ENCODE data around the gene CCDC102B. TPM values are rescaled to one million over a fixed set of nuclear protein-coding genes. Genes with fewer than 3 reads are reported as not detected.
"Not testable (repeated sequence)": the region's sequence is repeated elsewhere in the genome, so short reads cannot be mapped to it uniquely, and the experiment has no call there.

The CCDC102B gene
- polyA plus RNA-seq, 1 donor from 2014 or later = 4.4 TPM

GRCh38 chr18:68916734-68917133, 118.9 kb downstream of the CCDC102B start:
- Mint-ChIP-seq H3K27ac (no peak overlapping the region), H3K9me3 (peaks cover 0 to 2% (median 0%) of the 10 kb centered on the region in 3 donors), H3K27me3 (no peaks in the 10 kb centered on the region), H3K4me1 (peaks cover 4 to 22% (median 12%) of the 10 kb centered on the region in 3 donors), H3K36me3 (peaks cover 2% of the 10 kb centered on the region), H3K4me3 (no peak overlapping the region)

- H3K4me1 Mint-ChIP-seq = peaks cover 4 to 10% (median 7%) of the 10 kb centered on the region in 3 donors
- H3K27ac Mint-ChIP-seq = no peak overlapping the region
Measured at GRCh38 chr18:68918216-68918615, 120.3 kb downstream of the CCDC102B start.

DNA sequence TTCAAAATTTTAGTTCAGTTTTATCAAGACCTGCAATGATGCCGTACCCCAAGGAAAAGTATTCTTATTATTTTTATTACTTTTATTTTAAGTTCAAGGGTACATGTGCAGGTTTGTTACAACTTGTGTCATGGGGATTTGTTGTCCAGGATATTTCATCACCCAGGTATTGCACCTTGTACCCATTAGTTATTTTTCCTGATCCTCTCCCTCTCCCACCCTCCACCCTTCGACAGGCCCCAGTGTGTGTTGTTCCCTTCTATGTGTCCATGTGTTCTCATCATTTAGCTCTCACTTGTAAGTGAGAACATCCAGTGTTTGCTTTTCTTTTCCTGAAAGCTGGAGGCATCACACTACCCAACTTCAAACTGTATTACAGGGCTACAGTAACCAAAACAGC, 122.0 kb downstream of the CCDC102B start:
- Mint-ChIP-seq H3K27me3 (no peaks in the 10 kb centered on the region), H3K9me3 (peaks cover 0 to 2% (median 0%) of the 10 kb centered on the region in 3 donors), H3K4me3 (no peak overlapping the region), H3K36me3 (peaks cover 2% of the 10 kb centered on the region), H3K27ac (no peak overlapping the region), H3K4me1 (no peaks in the 10 kb centered on the region)

More at GRCh38 chr18:68918216-68918615, 120.3 kb downstream of the CCDC102B start:
- Mint-ChIP-seq H3K9me3 (peaks cover 0 to 2% (median 0%) of the 10 kb centered on the region in 3 donors), H3K36me3 (peaks cover 2% of the 10 kb centered on the region), H3K4me3 (no peak overlapping the region), H3K27me3 (no peaks in the 10 kb centered on the region)

DNA sequence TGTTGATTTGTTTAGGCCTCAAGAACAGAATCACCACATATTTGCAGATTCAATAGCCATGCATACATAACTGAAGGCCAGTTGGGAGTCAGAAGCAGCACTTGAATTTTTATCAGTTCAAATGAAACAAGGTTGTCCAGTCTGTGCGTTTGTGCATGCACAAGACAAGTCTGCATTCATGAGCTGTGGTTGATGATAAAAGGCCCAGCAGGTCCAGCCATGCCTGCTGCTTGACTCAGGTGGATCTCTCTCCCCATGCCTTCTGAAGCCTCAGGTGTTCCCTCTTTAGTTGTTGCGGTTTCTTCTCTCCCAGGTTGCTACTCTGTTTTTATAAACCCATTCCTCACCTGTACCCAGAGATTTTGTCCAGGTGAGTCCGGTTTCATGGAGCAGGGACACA, 124.5 kb downstream of the CCDC102B start:
- Mint-ChIP-seq H3K27ac (no peak overlapping the region), H3K27me3 (no peaks in the 10 kb centered on the region), H3K36me3 (no peaks in the 10 kb centered on the region), H3K9me3 (no peaks in the 10 kb centered on the region), H3K4me3 (no peak overlapping the region), H3K4me1 (no peaks in the 10 kb centered on the region)

DNA sequence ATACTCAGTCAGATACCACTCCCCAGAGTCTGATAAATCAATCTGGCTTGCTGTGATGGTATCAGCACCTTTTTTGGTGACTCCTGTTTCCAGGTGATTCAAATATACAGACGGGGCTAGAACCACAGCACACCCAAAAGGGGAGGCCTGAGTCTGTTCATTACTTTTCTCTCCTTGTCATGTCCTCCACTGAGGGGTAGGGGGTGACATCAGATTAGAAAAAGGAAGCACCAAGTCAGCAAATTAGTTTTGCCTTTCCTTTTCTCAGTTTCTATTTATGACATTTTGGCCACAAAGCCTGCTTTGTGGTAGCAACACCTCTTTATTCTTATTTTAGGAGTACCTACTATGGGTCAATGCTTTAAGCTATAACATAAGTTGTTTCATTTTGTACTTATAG, 127.4 kb downstream of the CCDC102B start:
- Mint-ChIP-seq H3K36me3 (no peaks in the 10 kb centered on the region), H3K27me3 (no peaks in the 10 kb centered on the region), H3K27ac (no peak overlapping the region), H3K4me3 (no peak overlapping the region), H3K4me1 (no peaks in the 10 kb centered on the region), H3K9me3 (no peaks in the 10 kb centered on the region)

- H3K27ac Mint-ChIP-seq = no peak overlapping the region
- no peaks in the 10 kb centered on the region for H3K4me1 Mint-ChIP-seq
- no peaks in the 10 kb centered on the region for H3K9me3 Mint-ChIP-seq
- H3K27me3 Mint-ChIP-seq = no peaks in the 10 kb centered on the region
- no peak overlapping the region for H3K4me3 Mint-ChIP-seq
- H3K36me3 Mint-ChIP-seq = no peaks in the 10 kb centered on the region
Measured at GRCh38 chr18:68928762-68929675, 131.1 kb downstream of the CCDC102B start.

DNA sequence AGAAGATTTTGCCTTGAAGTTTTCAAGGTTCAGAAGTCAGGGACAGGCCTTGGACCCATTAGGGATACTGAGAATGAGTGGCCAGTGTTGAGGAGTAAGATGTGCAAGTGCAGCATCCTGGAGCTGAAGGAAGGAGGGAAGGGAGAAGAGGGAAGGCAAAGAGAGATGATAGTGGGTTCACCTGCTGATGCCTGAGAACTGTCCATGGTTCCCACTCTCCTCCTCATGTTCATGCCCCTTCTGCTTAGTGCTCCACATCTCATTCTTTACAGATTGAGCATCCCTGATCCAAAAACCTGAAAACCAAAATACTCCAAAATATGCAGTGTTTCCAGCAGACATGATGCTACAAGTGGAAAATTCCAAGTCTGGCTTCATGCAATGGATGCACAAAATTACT, 137.8 kb downstream of the CCDC102B start:
- Mint-ChIP-seq H3K9me3 (peaks cover 0 to 6% (median 0%) of the 10 kb centered on the region in 3 donors), H3K4me3 (no peak overlapping the region), H3K4me1 (no peaks in the 10 kb centered on the region), H3K36me3 (no peaks in the 10 kb centered on the region), H3K27ac (no peak overlapping the region), H3K27me3 (no peaks in the 10 kb centered on the region)

DNA sequence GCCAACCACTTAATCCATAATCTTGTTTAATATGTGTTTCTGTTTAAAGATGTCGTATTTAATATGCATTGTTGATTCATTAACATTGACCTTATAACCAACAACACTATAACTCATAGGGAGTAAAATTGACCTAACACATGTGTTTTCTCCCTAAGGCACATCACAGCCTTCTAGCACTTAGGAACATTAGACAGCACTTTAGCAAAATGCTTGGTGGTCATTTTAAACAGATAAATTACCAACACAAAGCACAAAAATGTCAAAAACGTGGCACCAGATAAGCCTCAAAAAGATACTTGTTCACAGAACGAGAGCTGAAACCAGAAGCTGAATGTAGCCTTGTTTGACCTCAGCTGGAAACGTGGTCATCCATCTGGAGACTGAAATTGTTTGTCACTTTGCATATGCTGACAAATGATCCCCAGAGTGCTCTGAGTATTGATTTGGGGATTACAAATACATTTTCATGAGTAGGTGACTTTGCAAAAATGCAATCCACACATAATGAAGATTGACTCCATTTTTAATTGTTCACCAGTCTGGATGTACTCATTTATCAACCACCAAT, 139.2 kb downstream of the CCDC102B start:
- Mint-ChIP-seq H3K27me3 (no peaks in the 10 kb centered on the region), H3K27ac (no peak overlapping the region), H3K4me1 (no peaks in the 10 kb centered on the region), H3K9me3 (peaks cover 0 to 6% (median 0%) of the 10 kb centered on the region in 3 donors), H3K4me3 (no peak overlapping the region), H3K36me3 (no peaks in the 10 kb centered on the region)

DNA sequence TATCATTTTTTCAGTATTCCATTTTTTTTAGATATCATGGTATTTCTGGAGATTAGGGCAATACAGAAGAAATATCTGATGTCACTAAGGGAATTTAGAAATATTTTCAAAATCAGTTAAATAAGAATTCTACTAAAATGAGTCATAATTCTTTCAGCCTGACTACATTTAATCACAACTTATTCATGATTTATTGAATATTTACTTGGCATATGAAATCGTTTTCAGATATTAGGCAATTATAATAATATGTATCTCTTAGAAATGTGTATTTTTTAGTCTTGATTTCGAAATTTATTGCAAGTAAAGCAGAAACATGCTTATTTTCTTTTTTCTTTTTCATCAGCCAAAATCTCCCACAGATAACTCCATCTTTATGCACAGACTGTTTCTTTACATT, 142.2 kb downstream of the CCDC102B start:
- no peaks in the 10 kb centered on the region for H3K36me3 Mint-ChIP-seq
- H3K4me3 Mint-ChIP-seq = no peak overlapping the region
- no peaks in the 10 kb centered on the region for H3K27me3 Mint-ChIP-seq
- no peaks in the 10 kb centered on the region for H3K4me1 Mint-ChIP-seq
- no peak overlapping the region for H3K27ac Mint-ChIP-seq
- peaks cover 0 to 5% (median 0%) of the 10 kb centered on the region in 3 donors for H3K9me3 Mint-ChIP-seq

DNA sequence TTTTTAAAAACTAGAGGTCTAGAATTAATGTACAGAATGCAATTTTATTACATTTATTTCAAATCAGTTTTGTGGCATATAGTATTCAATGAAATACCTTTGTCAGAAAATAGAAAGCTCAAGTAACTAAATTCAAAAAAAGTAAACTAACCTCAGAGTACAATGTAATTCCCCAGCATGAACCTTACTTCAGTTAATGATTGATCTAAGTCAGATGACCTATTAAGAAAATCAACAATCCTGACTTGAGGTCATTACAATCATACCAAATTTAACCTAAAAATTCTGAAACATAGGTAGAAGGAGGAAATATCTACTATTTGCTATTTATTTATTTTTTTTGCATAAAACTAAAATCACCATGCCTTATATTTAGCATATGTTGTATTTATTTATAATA, 142.9 kb downstream of the CCDC102B start:
- Mint-ChIP-seq H3K4me1 (no peaks in the 10 kb centered on the region), H3K36me3 (no peaks in the 10 kb centered on the region), H3K9me3 (no peaks in the 10 kb centered on the region), H3K4me3 (no peak overlapping the region), H3K27me3 (no peaks in the 10 kb centered on the region), H3K27ac (no peak overlapping the region)

DNA sequence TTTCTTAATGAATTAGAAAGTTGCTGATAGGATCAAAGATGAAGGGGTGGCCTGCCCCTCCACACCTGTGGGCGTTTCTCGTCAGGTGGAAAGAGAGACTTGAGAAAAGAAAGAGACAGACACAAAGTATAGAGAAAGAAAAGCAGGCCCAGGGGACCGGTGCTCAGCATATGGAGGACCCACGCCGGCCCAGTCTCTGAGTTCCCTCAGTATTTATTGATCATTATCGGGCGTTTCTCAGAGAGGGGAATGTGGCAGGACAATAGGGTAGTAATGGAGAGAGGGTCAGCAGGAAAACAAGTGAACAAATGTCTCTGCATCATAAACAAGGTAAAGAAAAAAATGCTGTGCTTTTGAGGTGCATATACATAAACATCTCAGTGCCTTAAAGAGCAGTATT, 144.3 kb downstream of the CCDC102B start:
- H3K4me1 Mint-ChIP-seq = no peaks in the 10 kb centered on the region
- H3K36me3 Mint-ChIP-seq = no peaks in the 10 kb centered on the region
- H3K27ac Mint-ChIP-seq = no peak overlapping the region
- no peaks in the 10 kb centered on the region for H3K27me3 Mint-ChIP-seq
- no peaks in the 10 kb centered on the region for H3K9me3 Mint-ChIP-seq
- H3K4me3 Mint-ChIP-seq = no peak overlapping the region

GRCh38 chr18:68943861-68944260, 146.0 kb downstream of the CCDC102B start:
- not testable (repeated sequence) for H3K4me3 Mint-ChIP-seq, H3K36me3 Mint-ChIP-seq, H3K9me3 Mint-ChIP-seq, H3K27me3 Mint-ChIP-seq, H3K4me1 Mint-ChIP-seq, H3K27ac Mint-ChIP-seq

DNA sequence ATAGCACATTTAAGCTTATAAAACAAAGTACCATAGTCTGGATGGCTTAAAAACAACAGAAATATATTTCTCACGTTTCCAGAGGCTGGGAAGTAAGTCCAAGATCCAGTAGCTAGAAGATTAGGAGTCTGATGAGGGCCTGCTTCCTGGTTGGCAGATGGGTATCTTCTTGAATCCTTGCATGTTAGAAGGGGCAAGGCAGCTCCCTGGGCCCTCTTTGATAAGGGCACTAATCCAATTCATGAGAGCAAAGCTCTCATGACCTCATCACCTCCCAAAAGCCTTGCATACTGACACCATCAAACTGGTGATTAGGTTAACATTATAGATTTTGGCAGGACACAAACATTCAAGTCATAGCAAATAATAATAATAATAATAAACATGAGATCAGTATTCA, 146.4 kb downstream of the CCDC102B start:
- H3K4me3 Mint-ChIP-seq = no peak overlapping the region
- no peak overlapping the region for H3K27ac Mint-ChIP-seq
- no peaks in the 10 kb centered on the region for H3K9me3 Mint-ChIP-seq
- no peaks in the 10 kb centered on the region for H3K27me3 Mint-ChIP-seq
- H3K4me1 Mint-ChIP-seq = no peaks in the 10 kb centered on the region
- H3K36me3 Mint-ChIP-seq = no peaks in the 10 kb centered on the region

DNA sequence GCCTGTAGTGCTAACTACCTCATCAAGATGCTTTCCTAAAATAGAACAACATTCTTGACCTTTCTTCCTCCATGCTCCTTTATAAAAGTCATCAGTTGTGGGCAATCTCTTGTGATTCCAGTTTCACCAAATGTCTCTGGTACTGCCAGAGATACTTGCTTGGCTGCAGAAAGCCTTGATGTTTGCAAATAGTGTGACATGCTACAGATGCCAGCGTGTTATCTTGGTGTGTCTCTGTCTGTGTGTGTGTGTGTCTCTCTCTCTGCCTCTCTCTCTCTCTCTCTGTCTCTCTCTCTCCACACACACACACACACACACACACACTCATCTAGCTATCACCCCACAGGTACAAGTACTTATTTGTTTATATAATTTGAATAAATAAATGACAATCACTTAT, 146.9 kb downstream of the CCDC102B start:
- no peak overlapping the region for H3K27ac Mint-ChIP-seq
- H3K9me3 Mint-ChIP-seq = no peaks in the 10 kb centered on the region
- H3K4me1 Mint-ChIP-seq = no peaks in the 10 kb centered on the region
- no peak overlapping the region for H3K4me3 Mint-ChIP-seq
- no peaks in the 10 kb centered on the region for H3K36me3 Mint-ChIP-seq
- no peaks in the 10 kb centered on the region for H3K27me3 Mint-ChIP-seq

- no peak overlapping the region for H3K27ac Mint-ChIP-seq
- no peaks in the 10 kb centered on the region for H3K4me1 Mint-ChIP-seq
- H3K4me3 Mint-ChIP-seq = no peak overlapping the region
- H3K36me3 Mint-ChIP-seq = no peaks in the 10 kb centered on the region
- H3K27me3 Mint-ChIP-seq = no peaks in the 10 kb centered on the region
- peaks cover 0 to 7% (median 1%) of the 10 kb centered on the region in 3 donors for H3K9me3 Mint-ChIP-seq
Measured at GRCh38 chr18:68948622-68949021, 150.7 kb downstream of the CCDC102B start.

DNA sequence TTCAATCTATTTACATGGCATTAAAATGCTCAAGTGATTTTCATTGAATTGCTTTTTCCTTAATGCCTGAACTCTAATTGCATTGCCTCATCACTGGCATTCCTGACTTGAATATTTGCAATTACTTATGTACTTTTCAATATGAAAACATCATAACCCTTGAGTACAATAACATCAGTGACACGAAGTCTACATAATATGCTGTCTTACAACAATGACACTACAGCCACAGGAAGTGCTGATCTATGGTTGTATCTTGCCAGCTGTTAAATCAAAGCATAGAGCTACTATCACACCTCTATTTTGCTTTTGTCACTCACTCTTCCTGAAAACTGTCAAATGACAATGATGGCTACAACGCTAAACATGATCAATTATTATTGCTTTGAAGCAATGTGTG, 156.9 kb downstream of the CCDC102B start:
- H3K27ac Mint-ChIP-seq = no peak overlapping the region
- peaks cover 2% of the 10 kb centered on the region for H3K36me3 Mint-ChIP-seq
- H3K4me3 Mint-ChIP-seq = no peak overlapping the region
- peaks cover 2 to 8% (median 7%) of the 10 kb centered on the region in 3 donors for H3K9me3 Mint-ChIP-seq
- no peaks in the 10 kb centered on the region for H3K4me1 Mint-ChIP-seq
- H3K27me3 Mint-ChIP-seq = peaks cover 4% of the 10 kb centered on the region

Data from IgD-negative memory B cell (primary cell).